GM12891 (cell line): ENCODE results near the gene SUOX.

ENCODE experiments used
- POLR2A ChIP-seq: IDR thresholded peaks from 2 replicates; pipeline ENCODE4 v1.6.1; 2011; ENCODE audit warnings: low read depth, low read length, control low read depth
- POLR2AphosphoS5 ChIP-seq: IDR thresholded peaks from 2 replicates; pipeline ENCODE4 v1.6.1; 2011; ENCODE audit warnings: low read depth, low read length, control low read depth
- TAF1 ChIP-seq: IDR thresholded peaks from 2 replicates; pipeline ENCODE4 v1.6.1; 2011; ENCODE audit warnings: low read depth, low read length, control low read depth

DNA sequence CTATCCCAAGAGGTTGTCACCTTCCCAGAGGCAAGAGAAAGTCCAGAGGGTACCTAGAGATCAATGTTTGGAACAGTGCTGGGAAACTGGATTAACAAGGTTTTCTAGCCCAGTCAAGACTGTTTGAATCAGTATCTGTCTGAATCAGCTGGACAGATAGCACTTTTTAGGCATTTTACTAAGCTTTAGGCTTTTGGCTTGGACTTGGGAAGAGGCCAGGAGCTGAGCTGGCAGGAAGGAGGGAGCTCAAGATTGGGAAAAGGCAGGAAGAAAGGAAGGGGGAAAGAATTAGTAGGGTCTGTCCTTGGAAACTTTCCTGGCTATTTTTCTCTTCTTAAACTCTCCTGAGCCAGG lies 32.1 kb downstream of the SUOX start:
- TF ChIP-seq POLR2A (no peak), POLR2AphosphoS5 (no peak), TAF1 (no peak)
